22Rv1 (cell line): Measurements from ENCODE around the gene CCDC59.

Source experiments
- CTCF ChIP-seq: fragments of 450-650 bp; IDR thresholded peaks from 2 replicates; pipeline ENCODE4 v1.5.1; 2017; ENCODE audit warnings: mild to moderate bottlenecking
- ZFX ChIP-seq: fragments of 450-650 bp; IDR thresholded peaks from 2 replicates; pipeline ENCODE4 v1.6.1; 2017; ENCODE audit warnings: antibody characterized with exemption, borderline replicate concordance

GRCh38 chr12:82398879-82399278, 40.7 kb upstream of the CCDC59 start:
- TF ChIP-seq CTCF: no peak
- TF ChIP-seq ZFX: no peak
